Left renal pelvis (tissue), 4 donors: ENCODE data around the gene CFAP74. TPM values are rescaled to one million over a fixed set of nuclear protein-coding genes. Genes with fewer than 3 reads are reported as not detected.

ENCODE experiments used
- DNase-seq, 4 donors: peaks; one replicate each; pipeline ENCODE4 v3.0.0-alpha.2; 2013; ENCODE audit warnings: low read depth in 4 of 4, low spot score in 3 of 4
- polyA plus RNA-seq, 4 donors: library from polyadenylated mRNA; unstranded; fragments of 120-200 nt; gene quantifications; one replicate each; pipeline ENCODE4 v1.2.1, GENCODE V29; 2013; ENCODE audit not compliant: insufficient read length in 4 of 4

The CFAP74 gene
- polyA plus RNA-seq, 4 donors: 0.27 to 1.3 (median 0.59) TPM

- DNase-seq: no peak
Observed at GRCh38 chr1:2042830-2043773, 39.5 kb upstream of the CFAP74 start.

GRCh38 chr1:2041887-2042286 is 38.3 kb upstream of the CFAP74 start:
- DNase-seq: no peak

- no peak for DNase-seq
Observed at GRCh38 chr1:2041305-2041704, 37.7 kb upstream of the CFAP74 start.

- no peak for DNase-seq
Observed at GRCh38 chr1:2039251-2039650, 35.7 kb upstream of the CFAP74 start.

- DNase-seq: no peak
Observed at GRCh38 chr1:2038229-2038628, 34.6 kb upstream of the CFAP74 start.

GRCh38 chr1:2037314-2037979 is 33.9 kb upstream of the CFAP74 start:
- no peak for DNase-seq

GRCh38 chr1:2036287-2036686 is 32.7 kb upstream of the CFAP74 start:
- DNase-seq: no peak

- no peak for DNase-seq
Observed at GRCh38 chr1:2033165-2033564, 29.6 kb upstream of the CFAP74 start.

- no peak for DNase-seq
Observed at GRCh38 chr1:2032737-2033136, 29.2 kb upstream of the CFAP74 start.

- DNase-seq: no peak
Observed at GRCh38 chr1:2031546-2032540, 28.3 kb upstream of the CFAP74 start.

- no peak for DNase-seq
Observed at GRCh38 chr1:2030076-2030871, 26.7 kb upstream of the CFAP74 start.

GRCh38 chr1:2029561-2029960 is 26.0 kb upstream of the CFAP74 start:
- DNase-seq: no peak

GRCh38 chr1:2028870-2029560 is 25.4 kb upstream of the CFAP74 start:
- DNase-seq: no peak

- no peak for DNase-seq
Observed at GRCh38 chr1:2027961-2028583, 24.5 kb upstream of the CFAP74 start.

- no peak for DNase-seq
Observed at GRCh38 chr1:2025491-2025981, 21.9 kb upstream of the CFAP74 start.

GRCh38 chr1:2024887-2025286 is 21.3 kb upstream of the CFAP74 start:
- no peak for DNase-seq

GRCh38 chr1:2024451-2024850 is 20.9 kb upstream of the CFAP74 start:
- DNase-seq: no peak

- no peak for DNase-seq
Observed at GRCh38 chr1:2023187-2023586, 19.6 kb upstream of the CFAP74 start.
